Kidney epithelial cell (primary cell): ENCODE data around the gene ACE2. TPM values are rescaled to one million over a fixed set of nuclear protein-coding genes. Genes with fewer than 3 reads are reported as not detected.

Experiments used
- total RNA-seq: library from RNA; depleted of rRNA; stranded (reverse); fragments of >200 nt; gene quantifications from 2 replicates; pipeline ENCODE4 v1.2.3, GENCODE V29; 2015

ACE2 gene
- total RNA-seq, 1 donor from 2014 or later, result not detected

Other genes starting within 250 kb of the ACE2 start
- gene VEGFD, start 216.5 kb downstream of the ACE2 start, total RNA-seq, result not detected in 2 replicates
- gene PIR, start 107.6 kb downstream of the ACE2 start, total RNA-seq, result 1.4 and 4.9 TPM in 2 replicates
- gene BMX, start 100.2 kb downstream of the ACE2 start, total RNA-seq, result not detected in 2 replicates
- 0.50 and 2.0 TPM in 2 replicates for gene CLTRN, start 63.8 kb upstream of the ACE2 start, total RNA-seq
- gene CA5B, start 137.3 kb upstream of the ACE2 start, total RNA-seq, result 6.1 and 8.4 TPM in 2 replicates
- gene ZRSR2, start 189.5 kb upstream of the ACE2 start, total RNA-seq, result 6.0 and 7.1 TPM in 2 replicates